Thyroid gland (tissue), 4 donors: ENCODE data around the gene WSB2.

Experiments
- POLR2A ChIP-seq, 2 donors: fragments of 450-650 bp; IDR thresholded peaks; one replicate each; pipeline ENCODE4 v1.6.1; 2017; ENCODE audit warnings: antibody characterized with exemption in 2 of 2, mild to moderate bottlenecking in 2 of 2, moderate library complexity in 1 of 2
- TF ChIP-seq, protein P1 (sequence below), 6 experiments: fragments of 200-600 bp in 3 of 6; fragments of 450-650 bp in 3 of 6; sonication (generic) in 3 of 6; IDR thresholded peaks; one replicate each; pipeline ENCODE4 v1.5.1; 2016 to 2019; ENCODE audit warnings: antibody characterized with exemption in 6 of 6, mild to moderate bottlenecking in 2 of 6, inconsistent platforms in 1 of 6, moderate library complexity in 1 of 6

DNA sequence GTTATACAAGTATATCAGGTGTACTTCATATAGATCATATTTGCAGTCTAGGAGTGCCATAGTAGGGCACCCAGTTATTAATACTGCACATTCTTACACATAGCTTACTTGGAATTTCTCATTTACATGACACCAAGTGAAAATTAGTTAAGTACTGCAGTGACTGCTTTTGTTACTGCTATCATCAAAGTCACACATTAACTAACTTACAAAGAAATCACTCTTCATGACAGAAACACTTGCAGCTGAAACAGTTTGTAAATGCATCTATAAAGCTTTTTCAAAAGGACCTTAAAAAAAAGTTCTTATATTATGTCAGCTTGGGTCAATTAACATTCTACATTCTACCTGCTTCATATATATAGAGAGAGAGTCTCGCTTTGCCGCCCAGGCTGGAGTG, 62.3 kb downstream of the WSB2 start:
- TF ChIP-seq, protein P1, sequence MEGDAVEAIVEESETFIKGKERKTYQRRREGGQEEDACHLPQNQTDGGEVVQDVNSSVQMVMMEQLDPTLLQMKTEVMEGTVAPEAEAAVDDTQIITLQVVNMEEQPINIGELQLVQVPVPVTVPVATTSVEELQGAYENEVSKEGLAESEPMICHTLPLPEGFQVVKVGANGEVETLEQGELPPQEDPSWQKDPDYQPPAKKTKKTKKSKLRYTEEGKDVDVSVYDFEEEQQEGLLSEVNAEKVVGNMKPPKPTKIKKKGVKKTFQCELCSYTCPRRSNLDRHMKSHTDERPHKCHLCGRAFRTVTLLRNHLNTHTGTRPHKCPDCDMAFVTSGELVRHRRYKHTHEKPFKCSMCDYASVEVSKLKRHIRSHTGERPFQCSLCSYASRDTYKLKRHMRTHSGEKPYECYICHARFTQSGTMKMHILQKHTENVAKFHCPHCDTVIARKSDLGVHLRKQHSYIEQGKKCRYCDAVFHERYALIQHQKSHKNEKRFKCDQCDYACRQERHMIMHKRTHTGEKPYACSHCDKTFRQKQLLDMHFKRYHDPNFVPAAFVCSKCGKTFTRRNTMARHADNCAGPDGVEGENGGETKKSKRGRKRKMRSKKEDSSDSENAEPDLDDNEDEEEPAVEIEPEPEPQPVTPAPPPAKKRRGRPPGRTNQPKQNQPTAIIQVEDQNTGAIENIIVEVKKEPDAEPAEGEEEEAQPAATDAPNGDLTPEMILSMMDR (IDR thresholded peaks at IDR 0.05) = no peak
- TF ChIP-seq POLR2A (IDR thresholded peaks at IDR 0.05) = no peak
